NCI-H1930 (cell line): Measurements from ENCODE around the gene DYRK1B.

Experiments used
- DNase-seq, 2 experiments: peaks; one replicate each; lab custom pipeline; 2025; lab: John Stamatoyannopoulos, UW

Gene DYRK1B

GRCh38 chr19:39858541-39858940 lies 24.6 kb upstream of the DYRK1B start:
- DNase-seq = no peak

DNA sequence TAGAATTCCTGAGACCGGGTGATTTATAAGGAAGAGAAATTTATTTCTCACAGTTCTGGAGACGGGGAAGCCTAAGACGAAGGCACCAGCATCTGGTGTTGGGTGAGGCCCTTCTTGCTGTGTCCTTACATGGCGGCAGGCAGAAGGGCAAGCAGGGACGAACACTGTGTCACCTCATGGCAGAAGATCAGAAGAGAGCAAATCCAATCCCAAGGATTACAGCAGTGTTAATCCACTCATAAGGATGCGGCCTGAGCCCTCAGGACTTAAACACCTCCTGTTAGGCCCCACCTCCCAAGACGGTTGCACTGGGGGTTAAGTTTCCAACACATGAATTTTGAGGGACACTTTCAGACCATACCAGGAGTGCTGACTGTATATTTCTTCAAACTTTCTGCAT lies 18.9 kb upstream of the DYRK1B start:
- no peak for DNase-seq

- DNase-seq = no peak
Observed at GRCh38 chr19:39850892-39851291, 16.9 kb upstream of the DYRK1B start.

- DNase-seq = no peak
Observed at GRCh38 chr19:39848392-39848791, 14.4 kb upstream of the DYRK1B start.

DNA sequence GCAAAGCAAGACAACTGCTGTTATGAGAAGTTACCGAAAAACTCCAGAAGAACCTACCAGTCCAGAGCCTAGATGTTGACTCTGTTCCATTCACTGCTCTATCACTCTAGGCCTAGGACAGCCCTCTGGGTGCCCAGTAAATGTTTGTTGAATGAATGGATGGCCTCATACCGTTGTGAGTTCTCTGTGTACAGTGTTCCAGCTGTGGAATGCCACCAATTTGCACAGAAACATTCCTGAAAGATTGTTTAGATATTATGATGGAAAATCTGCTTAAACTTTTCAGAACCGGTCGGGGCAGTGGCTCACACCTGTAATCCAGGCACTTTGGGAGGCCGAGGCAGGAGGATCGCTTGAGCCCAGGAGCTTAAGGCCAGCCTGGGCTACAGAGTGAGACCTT lies 13.6 kb upstream of the DYRK1B start:
- DNase-seq = no peak

DNA sequence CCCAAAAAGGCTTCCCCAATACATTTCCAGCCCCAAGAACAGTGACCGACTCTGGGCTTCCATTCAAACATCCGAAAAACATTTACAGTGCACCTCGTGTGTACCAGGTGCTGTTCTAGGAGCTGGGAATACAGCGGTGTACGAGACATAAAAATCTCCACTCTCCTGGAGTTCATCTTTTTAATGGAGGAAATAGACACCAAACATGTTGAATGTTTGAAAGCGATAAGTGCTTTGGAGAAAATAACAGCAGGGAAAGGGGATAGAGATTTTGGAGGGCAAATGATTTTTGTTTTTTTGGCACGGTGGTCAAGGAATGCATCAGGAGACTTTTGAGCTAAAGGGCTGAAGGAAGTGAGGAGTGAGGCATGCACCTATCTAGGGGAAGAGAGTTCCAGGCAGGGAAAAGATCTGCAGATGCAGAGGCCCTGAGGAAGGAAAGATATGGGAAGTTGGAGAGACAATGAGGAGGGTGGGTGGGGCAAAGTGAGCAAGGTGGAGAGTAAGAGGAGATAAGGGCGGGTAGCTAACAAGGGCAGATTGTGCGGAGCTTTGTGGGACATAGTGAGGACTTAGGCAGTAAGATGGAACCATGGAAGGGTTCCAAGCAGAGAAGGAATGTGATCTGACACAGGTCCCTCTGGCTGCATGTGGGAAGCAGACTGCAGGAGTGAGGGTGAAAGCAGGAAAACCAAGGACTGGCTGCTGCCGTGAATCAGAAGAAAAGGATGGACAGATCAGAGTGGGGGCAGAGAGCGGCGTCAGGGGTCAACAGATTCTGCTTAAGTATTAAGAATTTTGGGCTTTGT lies 12.9 kb upstream of the DYRK1B start:
- no peak for DNase-seq

GRCh38 chr19:39845933-39846677 lies 12.1 kb upstream of the DYRK1B start, which contains the start of gene FBL:
TSS of gene FBL (minus strand) at chr19:39846379. CDS start at chr19:39846300, 79 bp downstream.
- peak; percentile 90 to 96 for DNase-seq

DNA sequence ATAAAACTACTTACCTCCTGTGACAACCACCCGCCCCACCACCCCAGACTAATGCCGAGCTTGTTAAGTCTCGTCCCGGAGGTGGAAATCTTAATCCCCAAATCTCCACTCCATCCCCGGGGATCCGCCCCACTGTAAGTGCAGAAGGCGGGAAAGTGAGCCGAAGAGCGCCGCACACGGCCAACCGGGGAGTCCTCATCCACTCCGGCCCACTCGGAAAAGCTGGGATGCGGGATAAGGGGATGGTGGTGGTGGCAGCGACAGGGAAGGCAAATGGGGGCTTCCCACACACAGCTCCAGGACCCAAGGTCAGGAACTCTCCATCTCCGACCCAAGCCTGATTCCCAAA lies 11.6 kb upstream of the DYRK1B start:
- peak in 1 of 2 experiments; percentile 21 for DNase-seq

GRCh38 chr19:39845172-39845571 lies 11.2 kb upstream of the DYRK1B start:
- DNase-seq = no peak

- DNase-seq = peak; percentile 33 to 34
Observed at GRCh38 chr19:39843919-39844793, 10.2 kb upstream of the DYRK1B start.

DNA sequence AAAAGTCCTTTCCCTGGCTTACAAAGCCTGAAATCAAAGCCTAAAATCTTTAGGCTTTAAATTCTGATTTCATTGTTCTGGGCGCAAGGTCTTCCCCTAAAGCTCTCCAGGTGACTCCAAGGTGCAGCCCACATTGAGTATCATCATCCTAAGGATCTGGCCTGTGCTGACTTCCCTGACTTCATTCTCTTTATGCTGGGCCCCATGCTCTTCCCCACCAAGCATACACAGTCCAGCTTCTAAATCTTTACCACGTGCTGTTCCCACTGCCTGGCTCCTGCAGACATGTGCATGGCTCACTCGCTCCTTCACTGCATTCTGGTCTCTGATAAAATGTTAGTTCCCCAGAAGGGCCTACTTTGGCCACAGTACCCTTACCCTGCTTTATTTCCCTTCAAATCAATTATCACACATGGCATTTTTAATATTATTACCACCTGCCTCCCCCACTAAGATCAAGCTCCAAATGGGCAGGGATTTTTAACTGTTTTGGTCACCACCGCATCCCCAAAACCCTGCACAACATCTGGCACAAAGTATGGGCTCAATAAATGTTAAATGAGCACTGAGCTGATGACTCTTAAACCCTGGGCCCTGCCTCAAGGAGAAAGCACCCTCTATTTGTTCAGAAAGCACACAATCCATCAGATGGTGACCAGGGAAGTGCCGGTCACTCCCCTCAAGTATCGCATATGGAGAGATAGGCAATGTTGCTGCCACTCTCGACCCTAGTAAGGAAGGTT lies 8.9 kb upstream of the DYRK1B start:
- no peak for DNase-seq

DNA sequence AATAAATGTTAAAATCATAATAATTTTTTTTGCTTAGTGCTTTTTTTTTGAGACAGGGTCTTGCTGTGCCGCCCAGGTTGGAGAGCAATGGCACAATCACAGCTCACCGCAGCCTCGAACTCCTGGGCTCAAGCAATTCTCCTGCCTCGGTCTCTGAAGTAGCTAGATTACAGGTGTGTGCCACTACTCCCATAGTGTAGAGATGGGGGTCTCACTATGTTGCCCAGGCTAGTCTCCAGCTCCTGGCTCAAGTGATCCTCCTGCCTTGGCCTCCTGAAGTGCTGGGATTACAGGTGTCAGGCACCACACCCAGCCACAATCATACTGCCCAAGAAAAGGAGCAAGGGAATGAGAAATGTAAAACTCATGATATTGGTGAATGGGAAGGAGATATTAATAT lies 7.1 kb upstream of the DYRK1B start:
- no peak for DNase-seq

DNA sequence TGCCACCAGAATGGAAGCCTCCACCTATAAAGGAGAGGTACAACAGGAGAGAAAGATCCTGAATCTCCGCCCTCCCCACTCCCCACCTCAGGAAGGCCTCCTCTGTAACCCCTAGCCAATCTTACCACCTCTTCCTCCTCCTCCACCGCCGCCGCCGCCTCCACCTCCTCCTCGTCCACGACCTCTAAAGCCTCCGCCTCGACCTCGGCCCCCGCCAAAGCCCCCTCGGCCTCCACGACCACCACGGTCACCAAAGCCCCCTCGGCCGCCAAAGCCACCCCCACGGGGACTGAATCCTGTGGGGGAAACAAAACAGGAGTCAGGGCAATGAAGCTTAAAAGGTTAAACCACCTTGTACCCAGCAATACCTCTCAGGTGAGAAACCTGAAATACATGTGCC lies 6.5 kb upstream of the DYRK1B start:
- DNase-seq = no peak

DNA sequence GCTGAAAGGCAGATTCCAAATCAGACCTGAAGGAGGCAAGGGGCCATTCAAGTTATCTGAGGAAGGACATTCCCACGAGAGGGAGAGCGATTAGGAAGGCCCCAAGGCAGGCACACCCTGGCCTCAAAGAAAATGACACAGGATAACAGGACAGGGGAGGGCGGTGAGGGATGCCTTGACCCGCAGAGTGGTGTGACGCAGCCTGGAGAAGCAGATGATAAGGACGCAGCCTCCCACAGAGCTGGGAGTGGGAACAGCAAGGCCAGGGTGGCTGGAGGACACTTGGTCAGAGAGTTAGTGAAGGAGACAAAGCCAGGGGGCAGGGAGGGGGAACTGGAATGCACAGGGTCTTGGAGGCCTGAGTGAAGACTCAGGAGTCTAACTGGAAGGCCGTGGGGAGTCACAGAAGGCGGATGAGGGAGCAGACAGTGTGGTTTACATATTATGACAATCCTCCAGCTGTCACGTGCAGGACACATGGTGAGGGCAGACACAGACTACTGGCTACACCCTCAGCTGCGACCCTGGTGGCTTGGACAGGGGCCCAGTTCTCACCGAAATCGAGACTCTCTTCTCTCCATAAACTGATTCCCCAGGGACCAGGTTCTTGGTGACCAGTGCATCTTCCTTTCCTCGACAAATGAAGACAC lies 5.8 kb upstream of the DYRK1B start:
- no peak for DNase-seq

GRCh38 chr19:39838569-39838968 lies 4.6 kb upstream of the DYRK1B start:
- no peak for DNase-seq

- DNase-seq = no peak
Observed at GRCh38 chr19:39837978-39838377, 4.0 kb upstream of the DYRK1B start.

DNA sequence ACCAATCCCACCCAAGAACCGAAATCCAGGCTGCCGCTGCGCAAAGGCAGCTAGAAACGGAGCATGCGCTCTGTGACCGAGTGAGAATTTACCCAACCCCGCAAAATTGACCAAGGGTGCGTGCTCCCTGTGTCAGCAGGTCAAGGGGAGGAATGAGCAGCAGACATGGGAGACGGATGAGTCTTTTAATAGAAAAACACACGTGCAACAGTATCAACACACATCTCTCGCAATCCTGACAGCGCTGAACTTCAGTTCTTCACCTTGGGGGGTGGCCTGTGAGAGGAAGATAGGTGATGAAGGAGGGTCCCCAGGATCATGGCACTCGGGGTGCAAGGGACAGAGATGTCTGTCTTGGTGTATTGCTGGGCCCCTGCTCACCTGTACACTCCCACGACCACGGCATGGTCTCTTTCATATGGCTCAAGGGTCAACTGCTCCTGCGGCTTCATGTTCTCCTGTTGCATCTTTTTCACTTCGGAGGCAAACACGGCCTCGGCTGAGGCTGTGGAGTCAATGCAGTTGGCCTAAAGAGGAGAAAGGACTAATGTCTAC lies 402 bp upstream of the DYRK1B start:
- DNase-seq = no peak

GRCh38 chr19:39833160-39833463 lies 850 bp downstream of the DYRK1B start:
- no peak for DNase-seq

DNA sequence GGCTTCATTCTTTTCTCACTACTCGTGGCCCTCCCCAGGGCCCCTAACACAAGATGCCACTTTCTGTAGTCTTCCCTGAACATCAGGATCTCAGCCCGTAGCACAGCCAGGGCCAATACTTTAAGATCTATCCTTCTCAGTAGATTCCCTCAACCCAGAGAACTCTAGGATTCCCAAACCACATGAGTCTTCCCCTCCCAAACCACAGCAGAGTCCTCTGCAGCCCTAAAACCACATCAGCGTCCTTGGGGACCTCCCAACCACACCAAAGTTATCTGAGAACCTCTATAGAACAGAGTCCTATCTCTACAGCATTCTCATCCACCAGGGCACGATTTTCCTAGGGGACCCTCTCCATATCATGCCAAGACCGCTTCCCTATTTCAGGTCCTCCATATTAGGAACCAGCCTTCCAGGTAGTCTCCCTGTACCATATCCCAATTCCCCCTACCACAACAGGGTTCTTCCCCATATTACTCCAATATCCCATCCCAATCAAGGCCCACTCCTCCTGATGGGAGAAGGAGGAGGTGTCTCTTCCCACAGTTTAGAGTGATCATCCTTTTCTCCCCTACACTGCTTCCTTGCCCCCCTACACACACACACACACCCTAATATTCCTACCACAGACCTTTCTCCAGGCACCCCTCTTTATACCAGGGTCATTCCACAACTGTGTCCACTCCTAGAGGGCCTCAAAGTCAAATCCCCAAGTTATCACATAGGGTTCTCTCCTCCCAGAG lies 1.4 kb downstream of the DYRK1B start:
- no peak for DNase-seq

- no peak for DNase-seq
Observed at GRCh38 chr19:39831679-39832078, 2.3 kb downstream of the DYRK1B start.
